Lung (tissue), 12 donors: ENCODE results near the gene MAPKAPK3. TPM values are rescaled to one million over a fixed set of nuclear protein-coding genes. Genes with fewer than 3 reads are reported as not detected.
"Not testable (repeated sequence)": the region's sequence is repeated elsewhere in the genome, so short reads cannot be mapped to it uniquely, and the experiment has no call there.

ENCODE experiments used
- ATAC-seq: fragments of 200-7000 bp; cut with Tn5 transposase; one replicate; pipeline ENCODE4 v1.9.1; 2020; ENCODE audit warnings: moderate number of reproducible peaks; ENCODE audit not compliant: insufficient read depth, low FRiP score
- DNase-seq, 3 donors: peaks; one replicate each; pipeline ENCODE4 v3.0.0-alpha.2; 2013 to 2017
- H3K27ac ChIP-seq, 2 donors: one replicate each; pipeline ENCODE4 v1.5.1; 2013; ENCODE audit warnings: mild to moderate bottlenecking in 2 of 2, moderate library complexity in 2 of 2, control low read depth in 1 of 2, inconsistent platforms in 1 of 2, low read depth in 1 of 2, low read length in 1 of 2
- H3K27me3 ChIP-seq, 3 donors: one replicate each; pipeline ENCODE4 v1.5.1; 2013; ENCODE audit warnings: low read length in 2 of 3; ENCODE audit not compliant: control insufficient read depth in 3 of 3, insufficient read depth in 3 of 3
- H3K36me3 ChIP-seq, 4 donors: one replicate each; pipeline ENCODE4 v1.5.1; 2013; ENCODE audit warnings: low read length in 4 of 4, mild to moderate bottlenecking in 1 of 4, moderate library complexity in 1 of 4; ENCODE audit not compliant: control insufficient read depth in 4 of 4, insufficient read depth in 4 of 4
- H3K4me1 ChIP-seq, 5 donors: one replicate each; pipeline ENCODE4 v1.5.1; 2013; ENCODE audit warnings: low read length in 5 of 5, mild to moderate bottlenecking in 2 of 5, moderate library complexity in 1 of 5; ENCODE audit not compliant: control insufficient read depth in 5 of 5, insufficient read depth in 5 of 5
- H3K4me3 ChIP-seq: one replicate; pipeline ENCODE4 v1.5.1; 2013; ENCODE audit warnings: mild to moderate bottlenecking, control low read depth, moderate library complexity
- H3K9ac ChIP-seq, 2 donors: one replicate each; pipeline ENCODE4 v1.5.1; 2013; ENCODE audit warnings: low read length in 2 of 2, control low read depth in 1 of 2; ENCODE audit not compliant: insufficient read depth in 1 of 2
- H3K9me3 ChIP-seq, 4 donors: one replicate each; pipeline ENCODE4 v1.5.1; 2013; ENCODE audit warnings: low read length in 3 of 4, mild to moderate bottlenecking in 1 of 4, moderate library complexity in 1 of 4; ENCODE audit not compliant: control insufficient read depth in 4 of 4, insufficient read depth in 3 of 4
- CTCF ChIP-seq: IDR thresholded peaks from 2 replicates; pipeline ENCODE4 v1.5.1; 2012; ENCODE audit warnings: mild to moderate bottlenecking; ENCODE audit errors: control extremely low read depth, extremely low read depth
- WGBS, 2 donors: extraction: QIAGEN DNeasy Blood & Tissue Kit; methylation state at CpG; one replicate each; pipeline ENCODE4 v1.1.7; 2013; 5-methylcytosine and 5-hydroxymethylcytosine counted together
- polyA plus RNA-seq, 2 donors: library from polyadenylated mRNA; stranded (reverse); fragments of 200-250 nt; gene quantifications; one replicate each; pipeline ENCODE4 v1.2.1, GENCODE V29; 2013
- total RNA-seq, 2 donors: library from RNA; depleted of rRNA in 1 of 2; stranded (reverse); fragments of >200 nt in 1 of 2; gene quantifications; one replicate each; pipeline ENCODE4 v1.2.1, GENCODE V29; 2014 to 2021
- donor health status: control.
- donor health status: control.
- donor health status: Bipolar disorder and iron deficiency.
- donor health status: healthy.
- donor health status: DM: yes; HTN: yes; CAD: no.

The MAPKAPK3 gene
- total and polyA plus RNA-seq, 4 donors = 23.6 to 96.1 (median 71.4) TPM

- H3K27ac ChIP-seq = peak overlapping the region in 1 of 2 donors; percentile 16
- no peak for TF ChIP-seq CTCF
- H3K4me3 ChIP-seq = no peak overlapping the region
- WGBS, 2 donors = 78 to 90% methylated on average over 7 of the region's 7 CpGs
- peaks cover 0 to 8% (median 3%) of the 10 kb centered on the region in 3 donors for H3K27me3 ChIP-seq
- no peak for DNase-seq
- H3K9me3 ChIP-seq = no peaks in the 10 kb centered on the region
- peaks cover 0 to 3% (median 0%) of the 10 kb centered on the region in 5 donors for H3K4me1 ChIP-seq
- H3K9ac ChIP-seq = no peak overlapping the region
- no peak for ATAC-seq
- no peaks in the 10 kb centered on the region for H3K36me3 ChIP-seq
These were observed 70.3 kb downstream of the MAPKAPK3 start for GRCh38 chr3:50687127-50687751.

- Histone ChIP-seq H3K4me1 (peaks cover 0 to 3% (median 0%) of the 10 kb centered on the region in 5 donors), H3K9me3 (no peaks in the 10 kb centered on the region), H3K36me3 (no peaks in the 10 kb centered on the region), H3K27me3 (peaks cover 0 to 8% (median 3%) of the 10 kb centered on the region in 3 donors), H3K27ac (no peak overlapping the region), H3K9ac (no peak overlapping the region), H3K4me3 (no peak overlapping the region)
- 65 to 77% methylated on average over 2 of the region's 2 CpGs for WGBS, 2 donors
- no peak for TF ChIP-seq CTCF
- no peak for ATAC-seq
- DNase-seq = no peak
These were observed 71.0 kb downstream of the MAPKAPK3 start for GRCh38 chr3:50687916-50688315.

GRCh38 chr3:50688602-50689001, 71.7 kb downstream of the MAPKAPK3 start:
- not testable (repeated sequence) for H3K27me3 ChIP-seq, H3K36me3 ChIP-seq, H3K4me1 ChIP-seq, H3K27ac ChIP-seq, H3K9me3 ChIP-seq, H3K9ac ChIP-seq, ATAC-seq, H3K4me3 ChIP-seq, DNase-seq
- 86 to 92% methylated on average over 4 of the region's 4 CpGs for WGBS, 2 donors

GRCh38 chr3:50689558-50689957, 72.6 kb downstream of the MAPKAPK3 start:
- H3K27ac ChIP-seq = no peak overlapping the region
- no peak for TF ChIP-seq CTCF
- no peaks in the 10 kb centered on the region for H3K36me3 ChIP-seq
- WGBS, 2 donors = 55 to 58% methylated on average over 6 of the region's 6 CpGs
- no peak for DNase-seq
- H3K9ac ChIP-seq = no peak overlapping the region
- no peaks in the 10 kb centered on the region for H3K9me3 ChIP-seq
- ATAC-seq = no peak
- peaks cover 0 to 3% (median 0%) of the 10 kb centered on the region in 5 donors for H3K4me1 ChIP-seq
- H3K27me3 ChIP-seq = peaks cover 0 to 4% (median 0%) of the 10 kb centered on the region in 3 donors
- H3K4me3 ChIP-seq = no peak overlapping the region
